ENCODE results near the gene NR3C1. TPM values are rescaled to one million over a fixed set of nuclear protein-coding genes. Genes with fewer than 3 reads are reported as not detected.
"Not testable (repeated sequence)": the region's sequence is repeated elsewhere in the genome, so short reads cannot be mapped to it uniquely, and the experiment has no call there.

NR3C1 gene
- total RNA-seq, 1 donor = 168 TPM

DNA sequence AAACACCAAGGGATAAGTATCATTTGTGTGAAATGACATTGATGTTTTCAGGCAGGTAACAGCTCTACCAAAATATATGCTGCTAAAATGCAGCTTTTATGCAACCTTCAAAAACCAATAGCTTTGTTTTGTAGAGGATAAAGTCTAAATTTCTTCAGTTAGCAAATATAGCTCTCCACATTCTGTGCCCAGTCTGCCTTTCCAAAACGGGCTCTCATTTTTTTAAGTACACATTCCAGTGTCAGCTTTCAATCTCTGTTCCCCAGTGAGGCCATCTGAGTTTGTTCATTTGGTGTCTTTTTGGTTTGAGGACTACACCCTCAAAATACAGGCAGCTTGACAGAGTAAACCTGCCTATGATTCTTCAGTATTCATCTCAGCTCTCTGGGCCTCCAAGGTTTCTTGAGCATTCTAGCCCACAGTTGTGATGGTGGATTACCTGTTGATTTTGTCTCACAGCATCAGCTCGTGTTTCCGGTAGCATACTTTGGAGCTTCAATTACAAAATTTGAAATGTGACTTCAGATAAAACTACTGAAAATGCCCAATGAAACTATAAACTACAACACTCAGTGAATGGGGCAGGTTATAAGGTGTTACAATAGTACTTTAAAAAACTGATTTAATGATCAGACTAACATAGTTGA, 55.7 kb downstream of the NR3C1 start:
- Histone ChIP-seq H3K9me3 (ENCODE audit: low read depth, low read length) (no peaks in the 10 kb centered on the region), H3K4me3 (ENCODE audit: low read length) (no peak overlapping the region), H3K4me1 (ENCODE audit: insufficient read depth, low read length) (peaks cover 40% of the 10 kb centered on the region), H3K27me3 (ENCODE audit: insufficient read depth, low read length) (no peaks in the 10 kb centered on the region)

DNA sequence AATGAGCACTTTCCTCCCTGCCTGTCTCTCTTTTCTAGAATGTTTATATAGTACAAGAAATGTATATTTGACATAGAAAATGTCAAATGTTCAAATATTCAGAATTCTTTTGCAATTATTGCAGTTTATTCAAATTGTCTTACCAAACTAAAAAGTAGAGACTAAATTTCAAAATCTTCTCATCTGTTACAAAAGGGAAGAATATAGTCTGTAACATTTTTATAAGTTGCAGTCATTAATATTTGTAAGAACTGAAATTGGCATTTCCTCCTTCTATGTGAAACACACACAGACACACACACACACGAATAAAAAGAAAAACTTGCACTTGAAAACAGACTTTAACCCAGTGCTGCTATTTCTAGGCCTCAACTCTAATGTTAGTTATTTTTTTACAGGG, 56.4 kb downstream of the NR3C1 start:
- Histone ChIP-seq H3K4me3 (ENCODE audit: low read length) (no peak overlapping the region), H3K27me3 (ENCODE audit: insufficient read depth, low read length) (no peaks in the 10 kb centered on the region), H3K4me1 (ENCODE audit: insufficient read depth, low read length) (peaks cover 36% of the 10 kb centered on the region), H3K9me3 (ENCODE audit: low read depth, low read length) (no peaks in the 10 kb centered on the region)

DNA sequence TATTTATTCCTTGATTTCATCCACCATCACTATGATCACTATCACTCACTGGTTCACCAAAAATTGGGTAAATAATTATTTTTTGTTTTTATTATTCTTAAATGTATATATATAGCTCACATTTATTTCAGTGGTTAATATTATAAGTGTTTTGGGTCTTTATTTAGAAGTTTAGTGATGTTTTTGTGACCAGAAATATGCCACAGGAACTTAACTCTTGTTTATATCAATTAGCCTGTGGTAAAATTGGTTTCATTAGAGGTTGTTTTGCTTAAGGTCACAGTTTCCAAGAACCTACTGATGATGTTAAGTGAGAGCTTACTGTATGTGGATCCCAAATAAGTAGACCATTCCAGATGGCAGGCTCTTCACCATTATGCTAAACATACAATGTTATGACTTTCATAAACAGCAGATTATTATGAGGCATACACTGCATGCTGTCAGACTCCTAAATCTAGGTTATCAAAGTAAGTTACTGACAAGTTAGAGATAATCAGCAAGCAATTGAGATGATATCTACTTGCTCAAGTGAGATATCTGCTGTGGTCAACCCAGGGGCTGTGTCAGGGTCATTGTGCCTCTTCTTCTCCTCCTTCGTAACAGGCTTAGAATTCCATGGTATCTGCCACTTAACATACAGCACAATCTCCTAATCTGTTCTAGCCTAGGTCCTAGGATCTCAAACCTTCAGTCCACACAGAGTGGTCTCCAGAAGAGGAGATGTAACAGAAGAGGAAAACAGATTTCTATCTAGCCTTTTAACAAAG, 57.6 kb downstream of the NR3C1 start:
- Histone ChIP-seq H3K9me3 (ENCODE audit: low read depth, low read length) (no peaks in the 10 kb centered on the region), H3K4me3 (ENCODE audit: low read length) (no peak overlapping the region), H3K4me1 (ENCODE audit: insufficient read depth, low read length) (peaks cover 30% of the 10 kb centered on the region), H3K27me3 (ENCODE audit: insufficient read depth, low read length) (no peaks in the 10 kb centered on the region)

DNA sequence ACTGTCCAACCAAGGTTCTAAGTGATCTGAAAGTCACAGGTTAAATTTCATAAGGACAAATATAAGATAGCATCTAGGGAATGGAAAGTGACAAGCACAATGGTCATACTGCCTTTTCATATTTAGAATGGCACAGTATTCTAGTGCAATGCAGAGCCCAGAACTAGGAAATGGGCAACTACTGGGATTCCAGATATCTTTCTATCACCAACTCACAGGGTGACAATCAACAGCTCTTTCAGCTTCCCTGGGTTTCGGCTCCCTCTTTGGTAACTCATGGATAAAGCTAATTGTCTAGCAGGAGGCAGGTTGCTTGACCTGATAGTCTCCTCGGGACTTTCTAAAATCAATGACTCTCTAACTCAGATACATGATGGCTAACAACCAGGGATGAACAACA, 60.4 kb downstream of the NR3C1 start:
- no peak overlapping the region for H3K4me3 ChIP-seq (ENCODE audit: low read length)
- peaks cover 13% of the 10 kb centered on the region for H3K4me1 ChIP-seq (ENCODE audit: insufficient read depth, low read length)
- H3K9me3 ChIP-seq (ENCODE audit: low read depth, low read length) = no peaks in the 10 kb centered on the region
- H3K27me3 ChIP-seq (ENCODE audit: insufficient read depth, low read length) = no peaks in the 10 kb centered on the region

DNA sequence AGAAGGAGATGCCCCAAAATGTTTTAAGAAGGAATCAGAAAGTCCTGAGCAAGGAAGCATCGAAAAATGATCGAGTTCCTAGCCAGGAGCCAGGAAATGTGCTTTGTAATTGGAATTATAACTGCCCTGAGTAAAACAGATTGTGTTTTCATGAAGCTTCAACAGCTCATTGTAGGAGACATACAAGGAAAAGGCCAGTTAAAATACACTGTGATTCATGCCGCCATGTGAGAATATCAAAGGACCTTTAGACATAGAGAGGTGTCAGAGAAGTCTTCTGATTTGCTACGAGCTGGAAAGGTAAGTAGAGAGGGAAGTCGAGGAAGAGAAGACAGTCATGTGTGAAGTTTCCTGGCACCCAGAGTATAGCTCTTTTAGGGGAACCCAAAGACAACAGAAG, 60.9 kb downstream of the NR3C1 start:
- peaks cover 10% of the 10 kb centered on the region for H3K4me1 ChIP-seq (ENCODE audit: insufficient read depth, low read length)
- no peaks in the 10 kb centered on the region for H3K9me3 ChIP-seq (ENCODE audit: low read depth, low read length)
- H3K4me3 ChIP-seq (ENCODE audit: low read length) = no peak overlapping the region
- H3K27me3 ChIP-seq (ENCODE audit: insufficient read depth, low read length) = no peaks in the 10 kb centered on the region

DNA sequence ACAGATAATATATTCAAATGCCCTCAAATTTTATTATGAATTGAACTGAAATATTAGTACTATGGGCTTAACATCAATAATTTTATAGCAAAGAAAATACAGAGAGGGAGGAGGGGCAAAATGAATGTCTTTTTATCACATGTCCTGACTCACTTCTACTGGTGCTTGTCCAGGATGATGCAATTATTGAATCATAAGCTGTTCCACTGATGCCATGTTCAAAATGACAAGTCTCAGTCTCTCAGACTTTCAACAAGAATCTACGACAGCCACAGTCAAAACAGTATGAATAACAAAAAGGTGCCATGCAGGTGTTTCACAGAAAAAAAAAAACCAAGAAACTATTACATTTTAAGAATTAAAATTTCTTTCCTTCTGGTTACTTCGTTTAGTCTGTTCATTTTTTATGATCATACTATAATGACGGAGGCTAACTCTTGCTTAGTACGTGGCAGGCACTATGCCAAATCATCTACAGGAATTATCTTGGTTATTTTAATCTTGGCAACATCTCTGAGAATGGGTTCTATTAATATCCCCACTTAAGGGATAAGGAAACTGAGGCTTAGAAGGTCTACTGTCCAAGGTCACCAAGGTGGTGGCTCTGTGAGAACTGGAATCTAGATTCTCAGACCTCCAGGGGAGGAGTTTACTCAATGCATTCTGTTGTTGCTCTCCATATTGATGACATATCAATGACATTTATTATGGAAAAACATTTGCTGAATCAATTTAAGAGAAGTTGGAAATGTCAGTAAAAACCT, 61.5 kb downstream of the NR3C1 start:
- H3K4me1 ChIP-seq (ENCODE audit: insufficient read depth, low read length) = peaks cover 5% of the 10 kb centered on the region

DNA sequence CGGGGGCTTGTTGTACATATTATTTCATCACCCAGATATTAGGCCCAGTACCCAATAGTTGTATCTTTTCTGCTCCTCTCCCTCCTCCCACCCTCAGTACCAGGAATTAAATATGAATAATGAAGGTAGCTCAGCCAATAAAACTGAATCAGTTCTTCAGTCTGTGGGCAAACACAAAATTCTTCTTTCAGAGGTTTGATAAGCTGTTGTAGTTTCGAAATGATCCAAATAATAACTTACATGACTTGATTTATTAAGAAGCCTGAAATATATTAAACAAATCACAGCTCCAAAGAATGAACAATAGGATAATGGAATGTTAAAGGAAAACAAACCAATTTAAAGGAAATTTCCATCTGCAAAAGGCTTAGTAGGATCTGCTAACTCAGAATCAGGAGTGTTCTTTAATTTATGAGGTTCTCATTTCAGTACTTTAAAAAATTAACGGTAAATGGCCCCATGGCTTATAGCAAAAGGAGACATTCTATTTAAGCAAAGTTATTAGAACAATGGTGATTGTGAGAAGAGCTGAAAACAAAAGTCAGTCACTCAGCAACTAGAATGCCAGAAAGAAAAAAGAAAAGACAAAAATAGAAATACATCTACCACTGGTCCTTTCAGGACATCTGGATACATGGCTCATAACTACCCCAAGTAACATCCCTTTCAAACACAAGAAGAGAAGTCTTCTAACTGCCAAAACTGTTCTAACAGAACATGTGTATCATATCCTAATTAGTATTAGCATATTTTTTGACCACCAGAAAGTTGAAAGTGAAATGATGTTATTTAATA, 62.4 kb downstream of the NR3C1 start:
- no peaks in the 10 kb centered on the region for H3K27me3 ChIP-seq (ENCODE audit: insufficient read depth, low read length)

More for the DNA sequence above, 61.5 kb downstream of the NR3C1 start:
- no peaks in the 10 kb centered on the region for H3K27me3 ChIP-seq (ENCODE audit: insufficient read depth, low read length)
- no peaks in the 10 kb centered on the region for H3K9me3 ChIP-seq (ENCODE audit: low read depth, low read length)
- no peak overlapping the region for H3K4me3 ChIP-seq (ENCODE audit: low read length)

DNA sequence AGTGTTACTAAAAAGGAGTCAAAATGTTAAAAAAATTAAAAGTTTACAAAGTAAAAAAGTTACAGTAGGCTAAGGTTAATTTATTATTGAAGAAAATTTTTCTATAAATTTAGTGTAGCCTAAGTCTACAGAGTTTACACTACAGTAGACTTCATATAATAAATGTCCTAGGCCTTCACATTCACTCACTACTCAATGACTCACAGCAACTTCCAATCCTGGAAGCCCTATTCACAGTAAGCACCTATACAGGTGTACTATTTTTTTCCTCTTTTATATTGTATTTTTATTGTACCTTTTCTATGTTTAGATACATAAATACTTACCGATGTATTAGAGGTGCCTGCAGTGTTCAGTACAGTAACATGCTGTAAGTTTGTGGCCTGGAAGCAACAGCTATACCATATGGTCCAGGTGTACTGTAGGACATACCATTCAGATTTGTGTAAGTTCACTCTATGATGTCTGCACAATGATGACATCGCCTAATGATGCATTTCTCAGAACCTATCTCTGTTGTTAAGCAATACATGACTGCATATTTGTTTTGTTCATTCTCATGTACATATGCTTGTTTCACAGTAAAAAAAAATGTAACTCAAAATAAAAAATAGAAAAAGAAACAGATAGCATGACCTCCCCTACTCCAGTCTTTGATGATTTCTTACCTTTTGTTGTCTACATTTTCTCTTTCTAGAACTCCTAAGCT, 64.7 kb downstream of the NR3C1 start:
- no peak overlapping the region for H3K4me3 ChIP-seq (ENCODE audit: low read length)
- H3K9me3 ChIP-seq (ENCODE audit: low read depth, low read length) = no peaks in the 10 kb centered on the region
- H3K27me3 ChIP-seq (ENCODE audit: insufficient read depth, low read length) = no peaks in the 10 kb centered on the region
- H3K4me1 ChIP-seq (ENCODE audit: insufficient read depth, low read length) = no peaks in the 10 kb centered on the region

More for the DNA sequence above, 62.4 kb downstream of the NR3C1 start:
- peaks cover 3% of the 10 kb centered on the region for H3K4me1 ChIP-seq (ENCODE audit: insufficient read depth, low read length)
- no peak overlapping the region for H3K4me3 ChIP-seq (ENCODE audit: low read length)
- H3K9me3 ChIP-seq (ENCODE audit: low read depth, low read length) = no peaks in the 10 kb centered on the region

DNA sequence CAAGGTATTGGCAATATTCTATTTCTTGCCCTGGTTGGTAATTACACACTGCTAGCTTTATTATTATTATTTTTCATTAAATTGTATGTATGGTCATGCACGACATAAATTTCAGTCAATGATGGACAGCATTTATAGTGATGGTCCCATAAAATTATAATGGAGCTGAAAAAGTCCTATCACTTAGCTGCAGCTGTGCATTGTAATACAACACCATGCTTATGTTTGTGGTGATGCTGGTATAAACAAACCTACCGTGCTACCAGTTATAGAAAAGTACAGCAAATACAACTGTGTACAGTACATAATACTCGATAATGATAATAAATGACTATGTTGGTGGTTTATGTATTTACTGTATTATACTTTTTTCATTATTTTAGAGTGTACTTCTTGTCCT, 65.5 kb downstream of the NR3C1 start:
- no peak overlapping the region for H3K4me3 ChIP-seq (ENCODE audit: low read length)
- no peaks in the 10 kb centered on the region for H3K9me3 ChIP-seq (ENCODE audit: low read depth, low read length)
- H3K27me3 ChIP-seq (ENCODE audit: insufficient read depth, low read length) = no peaks in the 10 kb centered on the region
- no peaks in the 10 kb centered on the region for H3K4me1 ChIP-seq (ENCODE audit: insufficient read depth, low read length)

DNA sequence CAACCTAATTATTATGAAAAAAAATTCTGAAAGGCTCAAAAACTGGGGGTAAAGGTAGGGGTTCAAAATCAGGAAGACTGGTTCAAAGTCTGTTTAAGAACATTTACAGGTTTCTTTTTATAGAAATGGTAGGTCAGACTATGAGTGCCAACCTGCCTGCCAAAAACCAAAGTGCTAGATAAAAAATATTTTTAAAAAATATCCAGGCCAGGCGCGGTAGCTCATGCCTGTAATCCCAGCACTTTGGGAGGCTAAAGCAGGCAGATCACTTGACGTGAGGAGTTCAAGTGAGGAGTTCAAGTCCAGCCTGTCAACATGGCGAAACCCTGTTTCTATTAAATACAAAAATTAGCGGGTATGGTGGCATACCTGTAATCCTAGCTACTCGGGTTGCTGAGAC, 67.0 kb downstream of the NR3C1 start:
- no peaks in the 10 kb centered on the region for H3K4me1 ChIP-seq (ENCODE audit: insufficient read depth, low read length)
- no peaks in the 10 kb centered on the region for H3K27me3 ChIP-seq (ENCODE audit: insufficient read depth, low read length)
- no peak overlapping the region for H3K4me3 ChIP-seq (ENCODE audit: low read length)
- no peaks in the 10 kb centered on the region for H3K9me3 ChIP-seq (ENCODE audit: low read depth, low read length)

DNA sequence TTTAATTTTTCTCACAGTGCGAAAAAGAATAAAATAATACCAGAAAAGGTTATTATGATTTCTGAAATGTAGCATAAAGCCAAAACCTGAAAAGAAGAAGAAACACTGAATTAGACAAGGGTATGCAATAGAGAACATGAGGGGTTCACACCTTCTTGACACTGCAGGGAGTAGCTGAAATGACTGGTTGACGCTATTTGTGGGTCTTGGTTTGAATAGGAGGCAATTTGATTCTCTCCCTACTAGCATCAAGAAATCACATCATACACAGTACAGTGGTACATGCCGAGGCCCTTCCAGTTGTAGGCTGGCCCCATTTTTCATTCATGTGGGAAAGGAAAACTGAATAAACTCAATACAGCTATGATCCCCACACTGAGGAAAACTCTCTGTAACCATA, 68.6 kb downstream of the NR3C1 start:
- Histone ChIP-seq H3K4me1 (ENCODE audit: insufficient read depth, low read length) (no peaks in the 10 kb centered on the region), H3K27me3 (ENCODE audit: insufficient read depth, low read length) (no peaks in the 10 kb centered on the region)

DNA sequence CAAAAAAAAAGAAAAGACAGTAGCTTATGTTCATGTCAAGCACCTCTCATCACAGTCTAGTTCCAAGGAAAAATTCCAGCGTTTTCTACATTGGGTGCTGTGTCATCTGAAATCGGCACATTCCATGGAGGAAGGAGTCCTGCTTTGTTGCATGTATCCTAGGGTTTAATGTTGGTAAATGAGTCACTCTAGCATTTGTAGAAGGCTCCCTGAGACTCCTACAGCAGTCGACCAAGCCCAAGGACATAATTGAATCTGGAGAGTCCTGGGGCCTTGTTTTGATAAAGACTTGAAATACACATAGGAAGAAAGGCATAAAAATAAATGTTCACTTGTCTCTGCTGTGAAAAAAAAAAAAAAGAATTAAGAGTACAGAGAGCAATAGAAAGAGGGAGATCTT, 69.1 kb downstream of the NR3C1 start:
- H3K4me1 ChIP-seq (ENCODE audit: insufficient read depth, low read length); H3K4me3 ChIP-seq (ENCODE audit: low read length); H3K27me3 ChIP-seq (ENCODE audit: insufficient read depth, low read length); H3K9me3 ChIP-seq (ENCODE audit: low read depth, low read length): not testable (repeated sequence)

More for the DNA sequence above, 68.6 kb downstream of the NR3C1 start:
- Histone ChIP-seq H3K4me3 (ENCODE audit: low read length) (no peak overlapping the region), H3K9me3 (ENCODE audit: low read depth, low read length) (no peaks in the 10 kb centered on the region)

DNA sequence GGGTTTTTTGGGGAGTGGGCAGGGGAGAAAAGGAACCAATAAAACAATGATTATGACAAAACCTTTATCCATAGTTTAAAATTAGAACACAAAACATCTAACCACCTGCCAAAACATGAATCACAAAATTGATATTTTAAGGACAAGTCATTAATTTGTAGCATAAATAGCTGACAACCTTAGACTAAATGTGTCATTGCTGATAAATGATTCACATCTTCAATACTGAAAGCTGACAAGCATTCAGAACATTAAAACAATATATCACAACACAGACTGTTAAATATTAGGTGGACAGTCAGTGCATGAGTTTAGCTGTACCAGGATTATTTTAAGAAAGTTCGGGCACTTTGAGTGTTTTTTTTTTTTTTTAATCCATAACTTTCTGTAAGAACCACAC, 71.5 kb downstream of the NR3C1 start:
- no peaks in the 10 kb centered on the region for H3K9me3 ChIP-seq (ENCODE audit: low read depth, low read length)
- H3K4me1 ChIP-seq (ENCODE audit: insufficient read depth, low read length) = peaks cover 4% of the 10 kb centered on the region
- H3K4me3 ChIP-seq (ENCODE audit: low read length) = no peak overlapping the region
- H3K27me3 ChIP-seq (ENCODE audit: insufficient read depth, low read length) = no peaks in the 10 kb centered on the region

DNA sequence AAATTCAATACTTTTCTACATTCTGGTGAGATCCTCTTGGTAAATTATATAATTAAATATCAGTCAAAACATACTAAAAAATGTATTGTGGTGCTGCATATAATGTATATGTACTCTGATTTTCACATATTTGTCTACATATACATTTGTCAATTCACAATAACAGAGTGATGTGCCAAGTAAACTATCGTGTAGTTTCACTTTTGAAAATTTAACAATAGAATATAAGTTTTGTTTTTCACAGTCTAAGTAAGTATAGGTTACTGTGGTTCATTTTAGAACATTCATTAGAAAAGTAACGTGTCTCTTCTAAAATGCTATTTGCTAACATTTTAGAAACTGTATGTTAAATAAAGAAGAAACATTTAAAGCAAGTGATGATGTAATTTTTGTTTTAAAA, 73.6 kb downstream of the NR3C1 start:
- Histone ChIP-seq H3K27me3 (ENCODE audit: insufficient read depth, low read length) (no peaks in the 10 kb centered on the region), H3K9me3 (ENCODE audit: low read depth, low read length) (no peaks in the 10 kb centered on the region), H3K4me3 (ENCODE audit: low read length) (no peak overlapping the region), H3K4me1 (ENCODE audit: insufficient read depth, low read length) (peaks cover 4% of the 10 kb centered on the region)

All from mononuclear cell (primary cell).